HCT116 (cell line): ENCODE measurements around the gene FRMPD4. TPM values are rescaled to one million over a fixed set of nuclear protein-coding genes. Genes with fewer than 3 reads are reported as not detected.

Source experiments
- ATAC-seq: fragments of 200-7000 bp; cut with Tn5 transposase; 2 replicates; pipeline ENCODE4 v1.9.1; 2020; ENCODE audit warnings: mild to moderate bottlenecking, moderate library complexity
- BruUV-seq: library from RNA; stranded (reverse); fragments of 400-500 nt; replicated peaks from 2 replicates; lab custom pipeline; 2021; lab: Mats Ljungman, UMichigan
- CTCF ChIA-PET: fragments of 300-600 bp; sonication (Branson Sonifier 250); formaldehyde crosslinking; loops from one replicate; lab custom pipeline; 2021; ENCODE audit warnings: antibody characterized with exemption; lab: Charles Lee
- POLR2A ChIA-PET: fragments of 300-600, 350-600 bp; sonication (Branson Sonifier 250); formaldehyde crosslinking; loops from one replicate; lab custom pipeline; 2021; ENCODE audit warnings: antibody characterized with exemption; lab: Charles Lee
- RAD21 ChIA-PET, 2 experiments: fragments of 300-600 bp; sonication (Branson Sonifier 250); formaldehyde crosslinking; loops; one replicate each; lab custom pipeline; 2023; ENCODE audit warnings: low total read pairs in 2 of 2; ENCODE audit not compliant: uncharacterized antibody in 2 of 2, unreplicated experiment in 2 of 2, low non-redundant PET in 1 of 2; lab: Charles Lee
- DNase-seq: peaks from one replicate; pipeline ENCODE4 v3.0.0-alpha.2; 2010; ENCODE audit warnings: low read depth, low spot score
- H2AFZ ChIP-seq: fragments of 200-600 bp; shearing (Covaris generic), sonication (generic); 2 replicates; pipeline ENCODE4 v1.6.1; 2017; ENCODE audit warnings: low read depth, mixed run types, mixed read lengths, antibody characterized with exemption, low read length; ENCODE audit not compliant: poor library complexity, severe bottlenecking
- H3K27ac ChIP-seq: 2 replicates; pipeline ENCODE4 v1.5.1; 2012; ENCODE audit warnings: low read depth, low read length
- H3K27me3 ChIP-seq: fragments of 200-600 bp; sonication (generic); 2 replicates; pipeline ENCODE4 v1.6.1; 2016; ENCODE audit warnings: mixed run types, low read length, mixed read lengths; ENCODE audit not compliant: insufficient read depth
- H3K36me3 ChIP-seq, 2 experiments: fragments of 200-500 bp in 1 of 2; fragments of 200-600 bp in 1 of 2; sonication (Bioruptor generic) in 1 of 2; sonication (generic) in 1 of 2; 2 replicates each; pipeline versions ENCODE4 v1.5.1 to v1.6.1; 2014 to 2016; ENCODE audit warnings: low read length in 2 of 2, inconsistent platforms in 1 of 2, mixed read lengths in 1 of 2, mixed run types in 1 of 2; ENCODE audit not compliant: insufficient read depth in 2 of 2, control insufficient read depth in 1 of 2
- H3K4me1 ChIP-seq, 2 experiments: fragments of 200-600 bp in 1 of 2; sonication (generic) in 1 of 2; 2 replicates each; pipeline versions ENCODE4 v1.5.1 to v1.6.1; 2012 to 2017; ENCODE audit warnings: low read length in 2 of 2, inconsistent platforms in 1 of 2, mild to moderate bottlenecking in 1 of 2, mixed read lengths in 1 of 2, mixed run types in 1 of 2, moderate library complexity in 1 of 2; ENCODE audit not compliant: insufficient read depth in 2 of 2, control insufficient read depth in 1 of 2
- H3K4me2 ChIP-seq: fragments of 200-600 bp; sonication (generic); 2 replicates; pipeline ENCODE4 v1.6.1; 2017; ENCODE audit warnings: mixed run types, low read length, mixed read lengths
- H3K4me3 ChIP-seq, 2 experiments: fragments of 200-600 bp in 1 of 2; sonication (generic) in 1 of 2; replicated peaks in 1 of 2; 2 replicates each; pipeline ENCODE4 v1.5.1; 2011 to 2016; ENCODE audit warnings: low read length in 2 of 2, control low read depth in 1 of 2, low read depth in 1 of 2, mild to moderate bottlenecking in 1 of 2, mixed read lengths in 1 of 2, mixed run types in 1 of 2
- H3K79me2 ChIP-seq: fragments of 200-600 bp; sonication (generic); 2 replicates; pipeline ENCODE4 v1.6.1; 2017; ENCODE audit warnings: mild to moderate bottlenecking, mixed run types, low read length, moderate library complexity, mixed read lengths; ENCODE audit not compliant: insufficient read depth
- H3K9ac ChIP-seq: fragments of 200-600 bp; sonication (generic); 2 replicates; pipeline ENCODE4 v1.6.1; 2016; ENCODE audit warnings: low read length, mixed read lengths
- H3K9me2 ChIP-seq: fragments of 200-600 bp; sonication (generic), shearing (Covaris generic); 2 replicates; pipeline ENCODE4 v1.6.1; 2017; ENCODE audit warnings: mixed run types, mild to moderate bottlenecking, moderate library complexity; ENCODE audit not compliant: insufficient read depth
- H3K9me3 ChIP-seq, 2 experiments: fragments of 200-500 bp in 1 of 2; fragments of 200-600 bp in 1 of 2; sonication (Bioruptor generic) in 1 of 2; sonication (generic) in 1 of 2; 2 replicates each; pipeline ENCODE4 v1.6.1; 2014 to 2017; ENCODE audit warnings: low read length in 2 of 2, mixed read lengths in 2 of 2, inconsistent platforms in 1 of 2, low read depth in 1 of 2, mild to moderate bottlenecking in 1 of 2, mixed run types in 1 of 2, moderate library complexity in 1 of 2; ENCODE audit not compliant: control insufficient read depth in 1 of 2, insufficient read depth in 1 of 2
- H4K20me1 ChIP-seq: fragments of 200-600 bp; sonication (generic), shearing (Covaris generic); 2 replicates; pipeline ENCODE4 v1.6.1; 2017; ENCODE audit warnings: mixed run types, mild to moderate bottlenecking, moderate library complexity; ENCODE audit not compliant: insufficient read depth
- CEBPB ChIP-seq: IDR thresholded peaks from 2 replicates; pipeline ENCODE4 v1.6.1; 2012; ENCODE audit warnings: low read depth
- EGR1 ChIP-seq: IDR thresholded peaks from 2 replicates; pipeline ENCODE4 v1.6.1; 2012; ENCODE audit warnings: low read depth
- ELF1 ChIP-seq: IDR thresholded peaks from 2 replicates; pipeline ENCODE4 v1.6.1; 2012; ENCODE audit warnings: low read depth, borderline replicate concordance
- EZH2 ChIP-seq: fragments of 200-600 bp; sonication (generic); IDR thresholded peaks from 2 replicates; pipeline ENCODE4 v1.6.1; 2017; ENCODE audit warnings: antibody characterized with exemption, mixed run types
- EZH2phosphoT487 ChIP-seq: fragments of 200-600 bp; IDR thresholded peaks from 2 replicates; pipeline ENCODE4 v1.6.1; 2018; ENCODE audit warnings: antibody characterized with exemption, borderline replicate concordance
- FOSL1 ChIP-seq: IDR thresholded peaks from 2 replicates; pipeline ENCODE4 v1.6.1; 2012; ENCODE audit warnings: low read depth
- JUND ChIP-seq: IDR thresholded peaks from 2 replicates; pipeline ENCODE4 v1.6.1; 2012
- POLR2A ChIP-seq: IDR thresholded peaks from 2 replicates; pipeline ENCODE4 v1.7.0; 2011; ENCODE audit warnings: borderline replicate concordance; ENCODE audit not compliant: insufficient read depth, insufficient read length; ENCODE audit errors: extremely low read depth
- POLR2AphosphoS5 ChIP-seq: IDR thresholded peaks from 2 replicates; pipeline ENCODE4 v1.6.1; 2011; ENCODE audit warnings: mild to moderate bottlenecking, low read depth, low read length, moderate library complexity
- SIN3A ChIP-seq: IDR thresholded peaks from 2 replicates; pipeline ENCODE4 v1.6.1; 2012; ENCODE audit warnings: low read depth
- SRF ChIP-seq: IDR thresholded peaks from 2 replicates; pipeline ENCODE4 v1.6.1; 2012; ENCODE audit warnings: low read depth
- YY1 ChIP-seq: IDR thresholded peaks from 2 replicates; pipeline ENCODE4 v1.6.1; 2011; ENCODE audit warnings: low read length, low read depth, moderate library complexity, mild to moderate bottlenecking; ENCODE audit not compliant: insufficient replicate concordance; ENCODE audit errors: extremely low read depth
- ZFX ChIP-seq: fragments of 450-650 bp; IDR thresholded peaks from 2 replicates; pipeline ENCODE4 v1.6.1; 2017
- intact Hi-C: fragments of 100-400 bp; cut with micrococcal nuclease; formaldehyde crosslinking; loops from 2 replicates; pipeline ENCODE4 v1.10.0; 2022
- total RNA-seq: library from RNA; stranded (reverse); gene quantifications from one replicate; pipeline ENCODE4 v1.2.1, GENCODE V29; 2021; ENCODE audit not compliant: unreplicated experiment
- TF ChIP-seq, protein P1 (sequence below): IDR thresholded peaks from 2 replicates; pipeline ENCODE4 v1.6.1; 2011; ENCODE audit warnings: mild to moderate bottlenecking, low read length, moderate library complexity; ENCODE audit not compliant: insufficient replicate concordance; ENCODE audit errors: extremely low read depth
- TF ChIP-seq, protein P2 (sequence below): IDR thresholded peaks from 2 replicates; pipeline ENCODE4 v1.6.1; 2012
- TF ChIP-seq, protein P3 (sequence below): IDR thresholded peaks from 2 replicates; pipeline ENCODE4 v1.6.1; 2012; ENCODE audit warnings: low read depth
- TF ChIP-seq, protein P4 (sequence below), 3 experiments: fragments of 200-600 bp in 1 of 3; sonication (generic) in 1 of 3; IDR thresholded peaks in 2 of 3; conservative IDR thresholded peaks in 1 of 3; 2 replicates each; pipeline ENCODE4 v1.5.1; 2012 to 2017; ENCODE audit warnings: low read depth in 2 of 3, low read length in 2 of 3, antibody characterized with exemption in 1 of 3, borderline replicate concordance in 1 of 3, control low read depth in 1 of 3, mild to moderate bottlenecking in 1 of 3, mixed read lengths in 1 of 3, mixed run types in 1 of 3, moderate library complexity in 1 of 3; ENCODE audit not compliant: insufficient read depth in 1 of 3

Gene FRMPD4
- total RNA-seq, 1 experiment from 2014 or later: not detected

- Histone ChIP-seq H2AFZ (no peak overlapping the region), H3K4me2 (no peak overlapping the region), H3K9me3 (no peaks in the 10 kb centered on the region), H3K27ac (no peak overlapping the region), H3K36me3 (no peaks in the 10 kb centered on the region), H3K27me3 (no peaks in the 10 kb centered on the region), H3K79me2 (no peaks in the 10 kb centered on the region), H3K4me3 (no peak overlapping the region), H3K4me1 (no peaks in the 10 kb centered on the region), H3K9me2 (no peaks in the 10 kb centered on the region), H3K9ac (no peak overlapping the region), H4K20me1 (no peaks in the 10 kb centered on the region)
- ChIA-PET POLR2A (no interaction called here), CTCF (no interaction called here), RAD21 (no interaction called here)
- no TSS peak for BruUV-seq
- ATAC-seq: no peak
- TF ChIP-seq ZFX: no peak
- no peak for TF ChIP-seq EZH2phosphoT487
- TF ChIP-seq SIN3A: no peak
- TF ChIP-seq POLR2A: no peak
- TF ChIP-seq, protein P1, sequence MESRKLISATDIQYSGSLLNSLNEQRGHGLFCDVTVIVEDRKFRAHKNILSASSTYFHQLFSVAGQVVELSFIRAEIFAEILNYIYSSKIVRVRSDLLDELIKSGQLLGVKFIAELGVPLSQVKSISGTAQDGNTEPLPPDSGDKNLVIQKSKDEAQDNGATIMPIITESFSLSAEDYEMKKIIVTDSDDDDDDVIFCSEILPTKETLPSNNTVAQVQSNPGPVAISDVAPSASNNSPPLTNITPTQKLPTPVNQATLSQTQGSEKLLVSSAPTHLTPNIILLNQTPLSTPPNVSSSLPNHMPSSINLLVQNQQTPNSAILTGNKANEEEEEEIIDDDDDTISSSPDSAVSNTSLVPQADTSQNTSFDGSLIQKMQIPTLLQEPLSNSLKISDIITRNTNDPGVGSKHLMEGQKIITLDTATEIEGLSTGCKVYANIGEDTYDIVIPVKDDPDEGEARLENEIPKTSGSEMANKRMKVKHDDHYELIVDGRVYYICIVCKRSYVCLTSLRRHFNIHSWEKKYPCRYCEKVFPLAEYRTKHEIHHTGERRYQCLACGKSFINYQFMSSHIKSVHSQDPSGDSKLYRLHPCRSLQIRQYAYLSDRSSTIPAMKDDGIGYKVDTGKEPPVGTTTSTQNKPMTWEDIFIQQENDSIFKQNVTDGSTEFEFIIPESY: no peak
- no peak for TF ChIP-seq POLR2AphosphoS5
- TF ChIP-seq SRF: no peak
- TF ChIP-seq EZH2: no peak
- TF ChIP-seq, protein P2, sequence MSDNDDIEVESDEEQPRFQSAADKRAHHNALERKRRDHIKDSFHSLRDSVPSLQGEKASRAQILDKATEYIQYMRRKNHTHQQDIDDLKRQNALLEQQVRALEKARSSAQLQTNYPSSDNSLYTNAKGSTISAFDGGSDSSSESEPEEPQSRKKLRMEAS: no peak
- TF ChIP-seq YY1: no peak
- no peak for TF ChIP-seq ELF1
- no peak for TF ChIP-seq FOSL1
- TF ChIP-seq, protein P3, sequence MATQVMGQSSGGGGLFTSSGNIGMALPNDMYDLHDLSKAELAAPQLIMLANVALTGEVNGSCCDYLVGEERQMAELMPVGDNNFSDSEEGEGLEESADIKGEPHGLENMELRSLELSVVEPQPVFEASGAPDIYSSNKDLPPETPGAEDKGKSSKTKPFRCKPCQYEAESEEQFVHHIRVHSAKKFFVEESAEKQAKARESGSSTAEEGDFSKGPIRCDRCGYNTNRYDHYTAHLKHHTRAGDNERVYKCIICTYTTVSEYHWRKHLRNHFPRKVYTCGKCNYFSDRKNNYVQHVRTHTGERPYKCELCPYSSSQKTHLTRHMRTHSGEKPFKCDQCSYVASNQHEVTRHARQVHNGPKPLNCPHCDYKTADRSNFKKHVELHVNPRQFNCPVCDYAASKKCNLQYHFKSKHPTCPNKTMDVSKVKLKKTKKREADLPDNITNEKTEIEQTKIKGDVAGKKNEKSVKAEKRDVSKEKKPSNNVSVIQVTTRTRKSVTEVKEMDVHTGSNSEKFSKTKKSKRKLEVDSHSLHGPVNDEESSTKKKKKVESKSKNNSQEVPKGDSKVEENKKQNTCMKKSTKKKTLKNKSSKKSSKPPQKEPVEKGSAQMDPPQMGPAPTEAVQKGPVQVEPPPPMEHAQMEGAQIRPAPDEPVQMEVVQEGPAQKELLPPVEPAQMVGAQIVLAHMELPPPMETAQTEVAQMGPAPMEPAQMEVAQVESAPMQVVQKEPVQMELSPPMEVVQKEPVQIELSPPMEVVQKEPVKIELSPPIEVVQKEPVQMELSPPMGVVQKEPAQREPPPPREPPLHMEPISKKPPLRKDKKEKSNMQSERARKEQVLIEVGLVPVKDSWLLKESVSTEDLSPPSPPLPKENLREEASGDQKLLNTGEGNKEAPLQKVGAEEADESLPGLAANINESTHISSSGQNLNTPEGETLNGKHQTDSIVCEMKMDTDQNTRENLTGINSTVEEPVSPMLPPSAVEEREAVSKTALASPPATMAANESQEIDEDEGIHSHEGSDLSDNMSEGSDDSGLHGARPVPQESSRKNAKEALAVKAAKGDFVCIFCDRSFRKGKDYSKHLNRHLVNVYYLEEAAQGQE: no peak
- TF ChIP-seq EGR1: no peak
- no peak for TF ChIP-seq JUND
- no peak for TF ChIP-seq CEBPB
- TF ChIP-seq, protein P4, sequence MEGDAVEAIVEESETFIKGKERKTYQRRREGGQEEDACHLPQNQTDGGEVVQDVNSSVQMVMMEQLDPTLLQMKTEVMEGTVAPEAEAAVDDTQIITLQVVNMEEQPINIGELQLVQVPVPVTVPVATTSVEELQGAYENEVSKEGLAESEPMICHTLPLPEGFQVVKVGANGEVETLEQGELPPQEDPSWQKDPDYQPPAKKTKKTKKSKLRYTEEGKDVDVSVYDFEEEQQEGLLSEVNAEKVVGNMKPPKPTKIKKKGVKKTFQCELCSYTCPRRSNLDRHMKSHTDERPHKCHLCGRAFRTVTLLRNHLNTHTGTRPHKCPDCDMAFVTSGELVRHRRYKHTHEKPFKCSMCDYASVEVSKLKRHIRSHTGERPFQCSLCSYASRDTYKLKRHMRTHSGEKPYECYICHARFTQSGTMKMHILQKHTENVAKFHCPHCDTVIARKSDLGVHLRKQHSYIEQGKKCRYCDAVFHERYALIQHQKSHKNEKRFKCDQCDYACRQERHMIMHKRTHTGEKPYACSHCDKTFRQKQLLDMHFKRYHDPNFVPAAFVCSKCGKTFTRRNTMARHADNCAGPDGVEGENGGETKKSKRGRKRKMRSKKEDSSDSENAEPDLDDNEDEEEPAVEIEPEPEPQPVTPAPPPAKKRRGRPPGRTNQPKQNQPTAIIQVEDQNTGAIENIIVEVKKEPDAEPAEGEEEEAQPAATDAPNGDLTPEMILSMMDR (IDR thresholded peaks at IDR 0.05 in 2 of 3, conservative IDR thresholded peaks at IDR 0.05 in 1 of 3; ENCODE audit: borderline replicate concordance in 1 of 3, insufficient read depth in 1 of 3, low read depth in 2 of 3, low read length in 2 of 3): no peak
- intact Hi-C loops: no loop called here
- no peak for DNase-seq
These were observed 206.7 kb downstream of the FRMPD4 start for GRCh38 chrX:12344954-12345353.
